Prostate gland (tissue), 2 donors: ENCODE results near the gene CDC27. TPM values are rescaled to one million over a fixed set of nuclear protein-coding genes. Genes with fewer than 3 reads are reported as not detected.

Experiments
- DNase-seq: peaks from one replicate; pipeline ENCODE4 v3.0.0-alpha.2; 2019; ENCODE audit warnings: low spot score
- H3K27ac ChIP-seq, 2 donors: fragments of 200-600 bp; sonication (generic); 2 replicates each; pipeline ENCODE4 v1.5.1; 2017 to 2019
- H3K27me3 ChIP-seq: fragments of 200-600 bp; sonication (generic); replicated peaks from 2 replicates; pipeline ENCODE4 v1.5.1; 2019; ENCODE audit not compliant: insufficient read depth
- H3K36me3 ChIP-seq, 2 donors: fragments of 200-600 bp; sonication (generic); 1 replicate in 1 of 2; 2 replicates in 1 of 2; pipeline versions ENCODE4 v1.5.1 to v1.8.1; 2017 to 2019
- H3K4me1 ChIP-seq: fragments of 200-600 bp; sonication (generic); replicated peaks from 2 replicates; pipeline ENCODE4 v1.5.1; 2019
- H3K4me3 ChIP-seq, 2 donors: fragments of 200-600 bp; sonication (generic); 2 replicates each; pipeline ENCODE4 v1.5.1; 2017 to 2019
- H3K9me3 ChIP-seq: fragments of 200-600 bp; sonication (generic); 2 replicates; pipeline ENCODE4 v1.5.1; 2017
- POLR2A ChIP-seq: fragments of 450-650 bp; IDR thresholded peaks from one replicate; pipeline ENCODE4 v1.6.1; 2016; ENCODE audit warnings: antibody characterized with exemption, mild to moderate bottlenecking
- POLR2AphosphoS5 ChIP-seq: sonication (generic); formaldehyde crosslinking; IDR thresholded peaks from one replicate; pipeline ENCODE4 v1.6.1; 2017; ENCODE audit warnings: antibody characterized with exemption
- WGBS: methylation state at CpG from one replicate; pipeline ENCODE4 v1.1.5; 2018; 5-methylcytosine and 5-hydroxymethylcytosine counted together
- intact Hi-C: fragments of 100-400 bp; cut with DNase I; formaldehyde crosslinking; loops from one replicate; pipeline ENCODE4 v1.14.2; 2022
- total RNA-seq, 2 donors: library from RNA; depleted of rRNA; stranded (reverse); fragments of >200 nt; gene quantifications; one replicate each; pipeline ENCODE4 v1.1.0, GENCODE V29; 2016
- TF ChIP-seq, protein P1 (sequence below), 4 experiments: fragments of 200-600 bp in 2 of 4; fragments of 450-650 bp in 2 of 4; sonication (generic) in 2 of 4; IDR thresholded peaks; 1 replicate in 3 of 4; 2 replicates in 1 of 4; pipeline ENCODE4 v1.5.1; 2016 to 2019; ENCODE audit warnings: antibody characterized with exemption in 4 of 4, mild to moderate bottlenecking in 2 of 4, moderate library complexity in 2 of 4

Gene CDC27
- total RNA-seq, 2 donors from 2014 or later: 32.2 to 76.9 TPM

DNA sequence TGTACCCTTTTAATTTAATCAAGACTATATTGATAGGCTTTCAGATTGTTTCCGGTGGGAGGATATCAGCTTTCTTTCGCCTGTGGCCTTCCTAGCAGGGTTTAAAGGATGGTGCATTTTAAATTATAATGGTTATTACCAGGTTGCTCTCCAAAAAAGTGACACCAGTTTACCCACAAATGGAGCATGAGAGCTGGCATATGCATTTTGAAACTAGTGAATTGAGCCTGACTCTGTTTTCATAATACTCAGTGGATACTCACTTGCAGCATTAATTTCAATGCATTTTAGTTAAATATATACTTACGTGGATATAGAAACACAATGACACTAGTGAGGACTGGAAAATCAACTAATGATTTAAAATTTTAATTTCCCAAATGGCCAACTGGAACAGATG is 25.8 kb upstream of the CDC27 start:
- 88% methylated on average over 3 of the region's 3 CpGs for WGBS
- Histone ChIP-seq H3K4me1 (no peaks in the 10 kb centered on the region), H3K27me3 (no peaks in the 10 kb centered on the region), H3K27ac (no peak overlapping the region), H3K9me3 (no peaks in the 10 kb centered on the region), H3K36me3 (no peaks in the 10 kb centered on the region), H3K4me3 (no peak overlapping the region)
- intact Hi-C loops: no loop called here
- no peak for DNase-seq
- TF ChIP-seq, protein P1, sequence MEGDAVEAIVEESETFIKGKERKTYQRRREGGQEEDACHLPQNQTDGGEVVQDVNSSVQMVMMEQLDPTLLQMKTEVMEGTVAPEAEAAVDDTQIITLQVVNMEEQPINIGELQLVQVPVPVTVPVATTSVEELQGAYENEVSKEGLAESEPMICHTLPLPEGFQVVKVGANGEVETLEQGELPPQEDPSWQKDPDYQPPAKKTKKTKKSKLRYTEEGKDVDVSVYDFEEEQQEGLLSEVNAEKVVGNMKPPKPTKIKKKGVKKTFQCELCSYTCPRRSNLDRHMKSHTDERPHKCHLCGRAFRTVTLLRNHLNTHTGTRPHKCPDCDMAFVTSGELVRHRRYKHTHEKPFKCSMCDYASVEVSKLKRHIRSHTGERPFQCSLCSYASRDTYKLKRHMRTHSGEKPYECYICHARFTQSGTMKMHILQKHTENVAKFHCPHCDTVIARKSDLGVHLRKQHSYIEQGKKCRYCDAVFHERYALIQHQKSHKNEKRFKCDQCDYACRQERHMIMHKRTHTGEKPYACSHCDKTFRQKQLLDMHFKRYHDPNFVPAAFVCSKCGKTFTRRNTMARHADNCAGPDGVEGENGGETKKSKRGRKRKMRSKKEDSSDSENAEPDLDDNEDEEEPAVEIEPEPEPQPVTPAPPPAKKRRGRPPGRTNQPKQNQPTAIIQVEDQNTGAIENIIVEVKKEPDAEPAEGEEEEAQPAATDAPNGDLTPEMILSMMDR (IDR thresholded peaks at IDR 0.05): no peak
- TF ChIP-seq POLR2A: no peak
- TF ChIP-seq POLR2AphosphoS5: no peak

DNA sequence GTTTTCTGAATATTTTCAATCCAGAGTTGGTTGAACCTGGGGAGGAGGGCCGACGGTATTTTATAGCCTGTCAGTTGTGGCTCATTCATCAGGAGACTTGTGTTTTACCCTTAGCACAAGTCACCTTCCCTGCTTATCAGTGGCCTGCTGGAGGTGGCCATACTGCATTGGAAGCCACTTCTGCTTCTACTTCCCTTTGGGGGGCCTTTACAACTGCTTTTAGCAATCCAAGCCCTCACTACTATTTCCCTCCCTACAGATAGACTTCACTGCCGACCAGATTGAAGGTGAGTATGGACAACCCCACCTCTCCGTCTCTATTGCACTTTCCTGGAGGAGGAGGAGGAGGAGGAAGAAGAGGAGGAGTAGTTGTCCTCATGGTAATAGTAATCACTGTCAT is 24.4 kb upstream of the CDC27 start:
- no peaks in the 10 kb centered on the region for H3K27me3 ChIP-seq
- no peak overlapping the region for H3K4me3 ChIP-seq
- WGBS: 69% methylated on average over 4 of the region's 4 CpGs
- no peaks in the 10 kb centered on the region for H3K4me1 ChIP-seq
- no peak overlapping the region for H3K27ac ChIP-seq
- H3K9me3 ChIP-seq: no peaks in the 10 kb centered on the region
- no peaks in the 10 kb centered on the region for H3K36me3 ChIP-seq
- intact Hi-C loops: no loop called here
- TF ChIP-seq POLR2A: no peak
- no peak for TF ChIP-seq POLR2AphosphoS5
- TF ChIP-seq, protein P1 (IDR thresholded peaks at IDR 0.05): no peak
- no peak for DNase-seq

DNA sequence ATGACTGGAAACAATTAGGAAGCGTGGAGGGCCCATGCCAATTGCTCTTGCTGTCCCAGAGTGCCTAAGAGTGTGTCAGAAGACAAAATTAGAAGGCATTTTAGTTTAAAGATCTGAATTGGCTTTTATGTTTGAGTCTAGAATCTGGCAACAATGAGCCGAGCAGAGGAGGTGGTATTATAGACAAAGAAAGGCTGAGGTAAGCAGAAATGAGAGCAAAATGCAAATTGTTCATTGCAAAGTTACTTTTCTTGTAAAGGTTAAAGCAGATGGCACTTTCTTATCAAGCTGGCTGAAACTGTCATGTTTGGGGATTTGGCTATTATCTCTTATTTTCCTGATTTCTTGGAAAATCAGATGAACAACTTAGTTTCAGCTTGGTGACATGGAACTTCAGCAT is 23.4 kb upstream of the CDC27 start:
- TF ChIP-seq, protein P1 (IDR thresholded peaks at IDR 0.05): no peak
- no peak for TF ChIP-seq POLR2AphosphoS5
- no peak for TF ChIP-seq POLR2A
- no peaks in the 10 kb centered on the region for H3K27me3 ChIP-seq
- no peak overlapping the region for H3K27ac ChIP-seq
- no peaks in the 10 kb centered on the region for H3K4me1 ChIP-seq
- no peak overlapping the region for H3K4me3 ChIP-seq
- DNase-seq: no peak
- H3K36me3 ChIP-seq: no peaks in the 10 kb centered on the region
- intact Hi-C loops: no loop called here
- no peaks in the 10 kb centered on the region for H3K9me3 ChIP-seq
- 59% methylated on average over 2 of the region's 2 CpGs for WGBS

DNA sequence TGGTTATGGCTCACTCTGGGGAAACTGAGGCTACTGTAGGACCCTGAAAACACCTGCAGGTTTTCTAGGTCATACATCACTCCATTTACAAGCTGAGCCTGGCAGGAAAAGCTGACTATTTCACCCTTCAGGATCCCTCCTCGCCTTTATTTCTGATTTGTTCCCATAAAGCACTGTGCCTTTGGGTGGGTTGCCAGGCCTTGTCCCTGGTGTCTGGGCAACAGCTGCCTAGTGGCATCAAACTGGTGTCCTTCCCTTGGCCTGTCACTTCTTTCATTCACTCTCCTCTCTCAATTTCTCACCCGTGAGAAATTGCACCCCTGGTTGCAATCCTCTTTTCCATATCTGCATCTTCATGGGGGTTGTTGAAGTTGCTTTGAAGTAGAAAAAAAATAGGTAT is 21.7 kb upstream of the CDC27 start:
- Histone ChIP-seq H3K4me1 (no peaks in the 10 kb centered on the region), H3K9me3 (no peaks in the 10 kb centered on the region), H3K4me3 (no peak overlapping the region), H3K27ac (no peak overlapping the region), H3K27me3 (no peaks in the 10 kb centered on the region), H3K36me3 (no peaks in the 10 kb centered on the region)
- intact Hi-C loops: no loop called here
- 67% methylated on average over 2 of the region's 2 CpGs for WGBS
- DNase-seq: no peak
- TF ChIP-seq POLR2A: no peak
- TF ChIP-seq, protein P1 (IDR thresholded peaks at IDR 0.05): no peak
- no peak for TF ChIP-seq POLR2AphosphoS5

DNA sequence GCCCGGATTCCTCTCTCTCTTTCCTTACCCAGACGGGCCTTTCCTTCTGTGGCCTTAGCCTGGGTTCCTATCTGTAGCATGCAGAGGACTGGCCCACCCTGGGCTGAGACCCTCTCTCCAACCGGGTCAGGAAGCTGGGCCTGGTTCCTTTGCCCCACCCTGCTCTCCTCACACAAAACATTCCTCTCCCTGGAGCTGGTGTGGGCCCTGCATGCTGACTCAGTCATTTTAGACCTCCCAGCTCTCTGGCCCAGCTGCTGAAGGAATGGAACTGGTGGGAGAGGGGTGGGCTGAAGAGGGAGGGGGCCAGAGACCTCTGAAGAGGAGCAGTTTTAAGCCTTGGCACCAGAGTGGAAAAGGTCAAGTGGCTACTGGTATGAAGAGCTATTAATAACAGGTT is 21.0 kb upstream of the CDC27 start:
- 56% methylated on average over 3 of the region's 3 CpGs for WGBS
- intact Hi-C loops: no loop called here
- Histone ChIP-seq H3K27ac (no peak overlapping the region), H3K4me3 (no peak overlapping the region), H3K36me3 (no peaks in the 10 kb centered on the region), H3K27me3 (no peaks in the 10 kb centered on the region), H3K4me1 (no peaks in the 10 kb centered on the region), H3K9me3 (no peaks in the 10 kb centered on the region)
- DNase-seq: no peak
- no peak for TF ChIP-seq POLR2A
- TF ChIP-seq, protein P1 (IDR thresholded peaks at IDR 0.05): no peak
- no peak for TF ChIP-seq POLR2AphosphoS5
